MM.1S (cell line): ENCODE measurements around the gene BMP7.

Source experiments
- CTCF ChIP-seq: fragments of 300-600 bp; sonication (generic); IDR thresholded peaks from 2 replicates; pipeline ENCODE4 v1.5.1; 2016; ENCODE audit warnings: antibody characterized with exemption, low read length, mixed read lengths
- EZH2 ChIP-seq: fragments of 300-600 bp; sonication (generic); optimal IDR thresholded peaks from 2 replicates; pipeline ENCODE3; 2017; ENCODE audit warnings: low read depth, mild to moderate bottlenecking, antibody characterized with exemption, low read length, mixed read lengths
- EZH2phosphoT487 ChIP-seq: fragments of 300-600 bp; sonication (generic); IDR thresholded peaks from 2 replicates; pipeline ENCODE4 v1.6.1; 2018; ENCODE audit warnings: antibody characterized with exemption, low read length

GRCh38 chr20:57248132-57248797 lies 18.2 kb downstream of the BMP7 start:
- TF ChIP-seq CTCF, result no peak
- no peak for TF ChIP-seq EZH2phosphoT487
- no peak for TF ChIP-seq EZH2
